Right cardiac atrium (tissue), 5 donors: Measurements from ENCODE around the gene NDUFAF8. TPM values are rescaled to one million over a fixed set of nuclear protein-coding genes. Genes with fewer than 3 reads are reported as not detected.
A peak's percentile ranks its signal among the peaks of the same experiment; 100 is the strongest.

Source experiments
- ATAC-seq, 2 donors: fragments of 200-7000 bp; cut with Tn5 transposase; one replicate each; pipeline versions ENCODE4 v1.8.0 to v1.9.1; 2020; ENCODE audit warnings: moderate library complexity in 2 of 2, mild to moderate bottlenecking in 1 of 2
- DNase-seq, 3 donors: peaks; one replicate each; pipeline ENCODE4 v3.0.0-alpha.2; 2020
- H3K27ac ChIP-seq: one replicate; pipeline ENCODE4 v1.5.1; 2013; ENCODE audit warnings: mild to moderate bottlenecking, low read length, control low read depth, moderate library complexity
- H3K27me3 ChIP-seq: one replicate; pipeline ENCODE4 v1.6.1; 2013; ENCODE audit not compliant: control insufficient read depth, insufficient read depth
- H3K4me1 ChIP-seq: one replicate; pipeline ENCODE4 v1.6.1; 2013; ENCODE audit warnings: low read length; ENCODE audit not compliant: control insufficient read depth, insufficient read depth
- H3K4me3 ChIP-seq: one replicate; pipeline ENCODE4 v1.5.1; 2013; ENCODE audit warnings: low read length, control low read depth
- H3K9me3 ChIP-seq: one replicate; pipeline ENCODE4 v1.6.1; 2013; ENCODE audit warnings: low read length; ENCODE audit not compliant: control insufficient read depth
- WGBS: extraction: QIAGEN DNeasy Blood & Tissue Kit; methylation state at CpG from one replicate; pipeline ENCODE4 v1.1.7; 2013; 5-methylcytosine and 5-hydroxymethylcytosine counted together
- intact Hi-C, 4 donors: fragments of 100-400 bp; cut with DNase I; formaldehyde crosslinking; loops; one replicate each; pipeline versions ENCODE4 v1.11.0 to v1.14.0; 2022 to 2023
- polyA plus RNA-seq: library from polyadenylated mRNA; stranded (reverse); fragments of 200-250 nt; gene quantifications from one replicate; pipeline ENCODE4 v1.2.3, GENCODE V29; 2013
- total RNA-seq, 4 donors: library from RNA; stranded (reverse); fragmentation: NEBNext Ultra II Directional; extraction: Animal tissue kit (Norgen Biotek cat#: 25700); gene quantifications; one replicate each; pipeline ENCODE4 v1.2.1, GENCODE V29; 2021
- donor health status: healthy with polysubstance abuse.
- donor health status: DM: no; HTN: yes; CAD: no.
- donor health status: DM: no; HTN: no; CAD: no.
- donor health status: DM: no; HTN: yes; CAD: no; lungs with severe emphysema.
- donor health status: DM: yes; HTN: yes; CAD: no.

NDUFAF8 gene
- total and polyA plus RNA-seq, 5 donors, result 51.5 to 75.4 (median 55.0) TPM

DNA sequence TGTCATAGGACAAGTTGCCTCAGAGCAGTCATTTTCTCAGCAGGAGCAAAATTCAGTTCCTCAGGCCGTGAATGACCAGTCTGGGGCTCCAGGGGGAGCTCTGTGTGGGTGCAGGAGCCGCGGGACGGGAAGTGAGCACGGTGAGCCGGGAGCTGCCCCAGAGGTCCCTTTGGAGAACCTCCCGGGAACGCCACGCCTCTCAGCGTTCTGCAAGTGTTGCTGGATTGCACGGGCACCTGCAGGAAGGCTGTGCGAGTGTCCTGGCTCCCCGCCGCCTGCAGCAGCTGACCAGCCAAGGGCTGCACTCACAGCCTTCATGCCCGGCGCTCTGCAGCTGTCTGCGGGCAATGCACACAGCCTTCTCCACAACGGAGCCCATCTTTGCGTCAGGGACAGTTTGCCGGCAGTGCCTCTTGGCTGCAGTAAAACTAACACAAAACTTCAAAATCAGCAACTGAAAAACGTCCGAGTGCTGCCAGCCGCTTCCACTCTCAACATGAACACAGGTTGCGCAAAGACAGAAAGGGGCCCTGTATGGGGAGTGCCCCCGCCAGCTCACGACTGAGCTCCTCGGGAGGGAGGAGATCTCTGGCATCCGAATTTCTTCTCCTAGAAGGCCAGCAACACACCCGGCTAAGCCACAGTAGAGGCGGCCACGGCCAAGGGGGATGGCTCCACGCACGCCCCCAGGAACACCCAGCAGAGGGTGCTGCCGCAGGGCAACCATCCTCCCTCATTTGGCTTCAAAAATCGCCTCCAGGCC, 16.0 kb downstream of the NDUFAF8 start:
- ATAC-seq, result peak; percentile 82 to 83
- intact Hi-C loops, result loop anchor here (5.0 to 10.0 kb wide), 3 partner anchors 227 to 350 kb away; no protein-coding TSS in a partner anchor
- Histone ChIP-seq H3K27me3 (no peaks in the 10 kb centered on the region), H3K4me1 (no peaks in the 10 kb centered on the region), H3K9me3 (no peaks in the 10 kb centered on the region), H3K27ac (no peak overlapping the region), H3K4me3 (no peak overlapping the region)
- DNase-seq, result peak; percentile 84 to 94 (median 93)
- WGBS, result 25% methylated on average over 35 of the region's 35 CpGs

DNA sequence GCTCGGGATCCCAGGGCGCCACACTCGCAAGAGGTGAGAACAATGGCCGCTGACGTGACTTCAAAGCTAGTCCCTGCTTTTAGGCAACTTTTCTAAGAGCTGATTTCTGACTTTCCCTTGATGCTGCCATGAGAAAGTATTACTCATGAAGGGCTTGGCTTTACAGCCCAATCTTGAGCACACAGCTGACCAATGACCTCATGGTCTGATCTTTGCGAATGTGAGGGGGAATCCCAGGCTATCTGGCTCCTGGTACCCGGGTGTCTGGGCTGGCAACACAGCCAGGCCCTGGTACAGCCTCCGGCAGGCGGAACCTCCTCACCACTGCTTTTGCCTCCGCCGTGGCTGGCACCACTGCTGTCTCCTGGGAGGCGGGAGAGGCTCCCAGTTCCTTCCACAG, 17.5 kb downstream of the NDUFAF8 start:
- Histone ChIP-seq H3K27ac (no peak overlapping the region), H3K9me3 (no peaks in the 10 kb centered on the region), H3K27me3 (no peaks in the 10 kb centered on the region), H3K4me1 (no peaks in the 10 kb centered on the region), H3K4me3 (no peak overlapping the region)
- intact Hi-C loops, result loop anchor here (5.0 to 10.0 kb wide), 3 partner anchors 226 to 348 kb away; no protein-coding TSS in a partner anchor
- WGBS, result 80% methylated on average over 12 of the region's 12 CpGs
- DNase-seq (peak in 1 of 3 donors; percentile 53), ATAC-seq (no peak)

DNA sequence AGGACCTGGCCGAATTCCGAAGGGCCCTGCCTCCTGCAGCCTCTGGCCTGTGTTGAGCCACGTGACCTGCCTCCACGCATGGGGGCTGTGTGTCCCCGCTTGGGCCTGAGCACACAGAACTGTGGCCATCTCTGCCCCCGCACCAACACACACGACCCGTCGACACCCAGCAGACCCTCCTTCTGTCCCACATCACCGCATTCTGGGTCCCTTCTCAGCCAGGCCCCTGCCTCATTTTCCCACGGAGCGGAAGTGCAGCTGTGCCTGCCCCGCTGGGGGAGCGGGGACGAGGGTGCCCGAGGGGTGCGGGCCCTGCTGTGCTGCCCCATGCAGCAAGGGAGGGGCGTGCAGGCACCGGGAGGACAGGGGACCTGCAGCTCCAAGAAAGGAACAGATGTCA, 18.4 kb downstream of the NDUFAF8 start:
- 94% methylated on average over 19 of the region's 19 CpGs for WGBS
- H3K27ac ChIP-seq, result no peak overlapping the region
- DNase-seq (peak in 2 of 3 donors; percentile 40 to 58), ATAC-seq (no peak)
- H3K9me3 ChIP-seq, result no peaks in the 10 kb centered on the region
- H3K27me3 ChIP-seq, result no peaks in the 10 kb centered on the region
- H3K4me1 ChIP-seq, result no peaks in the 10 kb centered on the region
- H3K4me3 ChIP-seq, result no peak overlapping the region
- intact Hi-C loops, result loop anchor here (5.0 to 10.0 kb wide), 3 partner anchors 225 to 347 kb away; no protein-coding TSS in a partner anchor

DNA sequence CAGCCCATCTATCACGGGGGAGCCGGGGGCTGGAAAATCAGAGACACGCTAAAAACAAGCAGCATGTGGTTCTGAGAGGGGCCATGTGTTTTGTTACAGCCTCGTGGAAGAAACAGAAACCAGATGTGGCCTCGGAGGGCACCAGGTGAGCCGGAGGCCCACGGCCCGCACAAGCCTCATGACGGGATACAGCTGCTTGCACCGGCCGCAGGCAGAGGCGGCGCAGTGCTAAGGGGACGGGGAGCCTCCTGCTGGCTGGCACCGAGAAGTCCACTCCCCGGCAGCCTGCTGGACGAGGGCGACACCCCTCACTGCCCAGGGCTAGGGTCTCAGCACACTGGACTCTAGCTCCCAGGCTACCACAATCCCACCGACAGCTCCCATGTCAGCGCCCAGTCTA, 19.2 kb downstream of the NDUFAF8 start:
- Histone ChIP-seq H3K9me3 (no peaks in the 10 kb centered on the region), H3K4me1 (no peaks in the 10 kb centered on the region), H3K4me3 (no peak overlapping the region), H3K27me3 (no peaks in the 10 kb centered on the region), H3K27ac (no peak overlapping the region)
- DNase-seq, result peak in 2 of 3 donors; percentile 22 to 39
- intact Hi-C loops, result loop anchor here (5.0 to 10.0 kb wide), 3 partner anchors 224 to 347 kb away; no protein-coding TSS in a partner anchor
- ATAC-seq, result no peak
- WGBS, result 85% methylated on average over 20 of the region's 20 CpGs

DNA sequence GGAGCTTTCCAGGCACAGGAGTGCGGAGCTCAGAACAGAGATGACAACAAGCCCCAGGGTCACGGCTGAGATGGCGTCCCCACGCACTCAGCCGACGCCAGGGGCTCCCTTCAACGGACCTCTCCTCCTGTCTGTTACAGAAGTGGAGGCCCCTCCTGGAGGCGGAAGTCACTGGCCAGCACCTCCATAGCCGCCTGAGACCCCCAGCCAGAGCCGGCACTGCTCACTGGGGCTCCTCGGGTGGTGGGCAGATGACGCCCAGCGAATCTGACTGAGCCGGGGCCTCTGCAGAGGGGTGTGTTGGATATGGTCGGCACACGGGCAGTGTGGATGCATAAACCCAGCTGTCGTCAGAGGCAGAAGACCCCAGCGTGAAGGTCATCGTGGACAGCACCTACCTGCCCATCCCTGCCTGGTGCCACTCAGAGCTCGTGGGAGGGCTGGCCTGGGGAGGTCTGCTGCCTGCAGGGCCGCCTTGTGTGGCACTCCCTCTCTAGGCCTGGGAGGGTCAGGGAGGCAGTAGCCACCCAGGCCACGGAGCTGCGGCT, 20.0 kb downstream of the NDUFAF8 start:
- Histone ChIP-seq H3K4me1 (no peaks in the 10 kb centered on the region), H3K4me3 (no peak overlapping the region), H3K27me3 (no peaks in the 10 kb centered on the region), H3K9me3 (no peaks in the 10 kb centered on the region), H3K27ac (no peak overlapping the region)
- intact Hi-C loops, result loop anchor here (5.0 to 10.0 kb wide), 3 partner anchors 223 to 346 kb away; no protein-coding TSS in a partner anchor
- DNase-seq, result peak in 2 of 3 donors; percentile 25 to 45
- WGBS, result 93% methylated on average over 23 of the region's 23 CpGs
- no peak for ATAC-seq

DNA sequence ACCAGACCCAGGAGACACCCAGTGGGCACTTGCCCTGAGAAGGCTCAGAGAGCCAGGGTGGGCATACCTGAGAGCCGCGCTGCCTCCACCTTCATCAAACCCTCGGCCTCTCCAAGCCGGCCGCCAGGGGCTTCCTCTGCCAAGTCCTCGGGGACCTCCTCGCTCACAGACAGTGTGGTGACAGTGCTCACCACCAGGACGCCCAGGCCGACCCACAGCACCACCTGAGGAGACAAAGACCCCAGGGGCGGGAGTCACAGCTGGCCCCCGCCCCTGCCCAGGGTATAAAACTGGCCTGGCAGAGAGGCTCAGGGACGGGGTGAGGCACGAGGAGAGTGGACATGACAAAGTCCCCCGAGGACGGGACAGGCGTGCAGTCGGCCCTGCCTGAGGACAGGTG, 21.1 kb downstream of the NDUFAF8 start:
- no peak for ATAC-seq
- no peaks in the 10 kb centered on the region for H3K9me3 ChIP-seq
- H3K27ac ChIP-seq, result no peak overlapping the region
- intact Hi-C loops, result no loop called here
- no peaks in the 10 kb centered on the region for H3K27me3 ChIP-seq
- 95% methylated on average over 17 of the region's 17 CpGs for whole genome bisulfite sequencing
- DNase-seq, result no peak
- no peaks in the 10 kb centered on the region for H3K4me1 ChIP-seq
- H3K4me3 ChIP-seq, result no peak overlapping the region

DNA sequence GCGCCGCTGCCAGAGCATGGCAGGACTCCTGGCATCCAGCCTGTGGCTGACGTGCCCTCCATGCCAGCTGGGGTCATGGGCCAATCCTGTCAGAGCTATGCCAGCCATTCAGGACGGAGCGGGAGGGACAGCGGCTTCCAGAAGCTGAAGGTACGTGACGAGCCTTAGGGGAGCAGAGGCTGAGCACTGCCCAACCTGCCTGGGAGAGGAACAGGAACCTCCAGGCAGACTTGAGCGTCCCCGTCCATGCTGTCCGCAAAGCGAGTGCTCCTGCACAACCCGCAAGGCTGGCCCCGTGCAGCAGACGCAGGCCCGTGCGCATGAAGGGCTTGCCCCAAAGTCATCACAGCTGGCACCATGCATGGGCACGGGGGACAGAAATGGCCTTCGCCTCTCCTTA, 21.5 kb downstream of the NDUFAF8 start:
- DNase-seq (peak in 1 of 3 donors; percentile 51), ATAC-seq (no peak)
- Histone ChIP-seq H3K27ac (no peak overlapping the region), H3K27me3 (no peaks in the 10 kb centered on the region), H3K4me3 (no peak overlapping the region), H3K4me1 (no peaks in the 10 kb centered on the region), H3K9me3 (no peaks in the 10 kb centered on the region)
- WGBS, result 94% methylated on average over 19 of the region's 19 CpGs
- intact Hi-C loops, result no loop called here

DNA sequence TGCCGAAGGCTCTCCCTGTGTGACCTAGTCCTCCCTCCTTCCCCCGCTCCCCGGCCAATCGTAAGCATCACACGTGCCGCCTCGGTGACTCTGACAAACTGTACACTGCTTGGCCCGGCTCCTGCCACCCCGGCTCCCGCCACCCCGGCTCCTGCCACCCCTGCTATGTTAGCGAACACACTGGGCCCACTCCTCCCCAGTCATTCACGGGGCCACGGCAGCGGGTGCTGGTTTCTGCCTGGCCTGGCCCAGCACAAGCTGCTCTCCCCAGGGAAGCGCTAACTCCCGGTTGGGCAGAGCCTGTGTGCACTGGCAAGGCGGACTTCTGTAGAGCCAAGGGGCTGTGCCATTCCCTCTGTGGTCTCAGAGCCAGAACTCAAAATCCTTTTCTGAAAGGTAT, 22.0 kb downstream of the NDUFAF8 start:
- no peaks in the 10 kb centered on the region for H3K9me3 ChIP-seq
- 95% methylated on average over 18 of the region's 18 CpGs for WGBS
- H3K4me1 ChIP-seq, result no peaks in the 10 kb centered on the region
- intact Hi-C loops, result no loop called here
- no peaks in the 10 kb centered on the region for H3K27me3 ChIP-seq
- no peak overlapping the region for H3K4me3 ChIP-seq
- DNase-seq, result peak in 1 of 3 donors; percentile 42
- ATAC-seq, result no peak
- no peak overlapping the region for H3K27ac ChIP-seq

DNA sequence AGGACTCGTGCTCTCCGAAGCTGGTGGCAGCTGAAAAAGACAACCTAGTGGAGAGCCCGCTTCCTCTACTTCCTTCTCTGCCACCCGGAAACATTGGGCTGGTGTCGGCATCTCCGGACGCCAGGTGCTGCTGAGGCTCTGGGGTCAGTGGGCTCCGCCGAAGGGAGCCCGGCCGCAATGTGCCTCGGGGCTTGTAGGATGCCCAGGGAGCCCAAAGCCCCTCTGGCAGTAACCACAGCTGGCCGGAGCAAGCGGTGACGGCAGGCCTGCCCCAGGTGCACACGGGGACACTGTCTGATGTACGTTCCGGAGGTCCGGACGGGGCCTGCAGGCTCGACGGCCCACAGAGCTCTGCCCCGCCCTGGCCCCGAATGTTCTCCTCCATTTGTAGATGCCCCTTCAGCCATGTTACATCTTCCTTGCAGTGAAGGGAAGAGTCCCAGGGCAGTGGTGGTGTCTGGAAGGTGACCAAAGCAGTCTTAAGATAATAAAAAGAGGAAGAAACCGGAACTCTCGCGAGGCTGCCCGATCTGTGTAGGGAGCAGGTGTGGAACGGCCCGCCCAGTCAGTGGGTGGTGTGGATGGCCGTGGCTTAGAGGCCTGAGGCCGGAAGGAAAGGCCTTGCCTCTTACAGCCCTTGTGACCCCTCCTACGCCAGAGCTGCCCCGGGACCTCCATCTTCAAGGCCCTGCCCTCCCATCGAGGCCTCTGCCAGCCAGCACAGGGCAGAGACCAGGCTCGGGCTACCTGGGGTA, 22.6 kb downstream of the NDUFAF8 start:
- DNase-seq (peak in 2 of 3 donors; percentile 39 to 40), ATAC-seq (no peak)
- 90% methylated on average over 36 of the region's 36 CpGs for WGBS
- Histone ChIP-seq H3K4me1 (no peaks in the 10 kb centered on the region), H3K27me3 (no peaks in the 10 kb centered on the region), H3K9me3 (no peaks in the 10 kb centered on the region), H3K27ac (no peak overlapping the region), H3K4me3 (no peak overlapping the region)
- intact Hi-C loops, result no loop called here

DNA sequence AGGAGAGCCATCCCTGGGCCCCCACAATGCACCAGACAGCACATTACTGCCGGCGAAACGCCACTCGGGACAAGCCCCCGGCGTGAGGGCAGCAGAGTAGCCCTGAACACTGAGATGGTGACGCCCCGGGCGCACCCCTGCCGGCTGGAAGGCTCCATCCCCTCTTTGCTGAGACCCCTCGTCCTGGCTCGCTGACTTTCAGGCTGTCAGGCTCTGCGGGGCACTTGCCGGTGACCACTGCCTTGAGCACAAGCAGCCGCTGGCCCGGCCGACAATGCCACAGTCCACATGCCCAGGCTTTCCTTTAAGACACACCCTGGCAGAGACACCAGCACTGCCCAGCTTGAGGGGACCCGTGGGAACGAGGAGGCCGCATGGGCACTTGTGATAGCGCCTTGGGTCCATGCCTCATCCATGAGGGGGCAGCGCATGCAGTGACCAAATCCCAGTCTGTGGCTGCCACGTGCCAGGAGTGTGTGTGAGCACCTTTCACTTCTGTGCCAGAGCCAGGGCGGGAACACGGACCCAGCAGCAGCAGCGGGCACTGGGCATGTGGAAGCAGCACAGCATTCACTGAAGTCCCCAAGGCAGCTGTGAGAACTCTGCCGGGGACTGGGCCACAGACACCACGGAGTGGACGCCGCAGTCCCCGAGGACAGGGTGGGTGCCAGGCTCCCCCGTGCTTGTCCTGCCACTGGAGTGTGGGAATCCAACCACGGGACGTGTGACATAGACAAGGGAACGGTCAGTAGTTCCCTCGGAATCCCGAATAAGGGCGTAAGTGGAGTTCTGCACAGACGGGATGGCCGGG, 24.5 kb downstream of the NDUFAF8 start:
- no peaks in the 10 kb centered on the region for H3K9me3 ChIP-seq
- intact Hi-C loops, result no loop called here
- DNase-seq, result peak in 2 of 3 donors; percentile 35 to 40
- no peak overlapping the region for H3K27ac ChIP-seq
- WGBS, result 92% methylated on average over 40 of the region's 40 CpGs
- ATAC-seq, result no peak
- no peak overlapping the region for H3K4me3 ChIP-seq
- H3K4me1 ChIP-seq, result no peaks in the 10 kb centered on the region
- H3K27me3 ChIP-seq, result no peaks in the 10 kb centered on the region
